ENCODE results near the gene NADSYN1.

DNA sequence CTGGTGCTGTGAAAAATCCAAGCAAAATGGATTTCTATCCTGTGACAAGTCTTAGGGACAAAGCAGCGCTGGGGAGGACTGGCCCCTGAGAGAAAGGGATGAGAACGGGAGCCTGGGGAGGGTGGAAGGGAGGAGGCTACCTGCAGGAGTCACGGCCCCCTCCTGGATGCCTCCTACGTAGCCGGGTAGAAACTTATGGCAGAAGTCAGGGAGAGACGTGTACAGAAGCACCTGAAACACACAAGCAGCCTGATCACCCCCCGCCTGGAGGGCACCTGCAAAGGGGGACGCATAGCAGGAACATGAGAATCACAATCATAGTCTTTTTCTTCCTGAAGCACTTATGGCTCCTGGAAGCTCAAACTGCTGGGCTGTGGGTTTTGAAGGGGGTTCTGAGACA lies 10.9 kb upstream of the NADSYN1 start:
- TF ChIP-seq, protein P1, sequence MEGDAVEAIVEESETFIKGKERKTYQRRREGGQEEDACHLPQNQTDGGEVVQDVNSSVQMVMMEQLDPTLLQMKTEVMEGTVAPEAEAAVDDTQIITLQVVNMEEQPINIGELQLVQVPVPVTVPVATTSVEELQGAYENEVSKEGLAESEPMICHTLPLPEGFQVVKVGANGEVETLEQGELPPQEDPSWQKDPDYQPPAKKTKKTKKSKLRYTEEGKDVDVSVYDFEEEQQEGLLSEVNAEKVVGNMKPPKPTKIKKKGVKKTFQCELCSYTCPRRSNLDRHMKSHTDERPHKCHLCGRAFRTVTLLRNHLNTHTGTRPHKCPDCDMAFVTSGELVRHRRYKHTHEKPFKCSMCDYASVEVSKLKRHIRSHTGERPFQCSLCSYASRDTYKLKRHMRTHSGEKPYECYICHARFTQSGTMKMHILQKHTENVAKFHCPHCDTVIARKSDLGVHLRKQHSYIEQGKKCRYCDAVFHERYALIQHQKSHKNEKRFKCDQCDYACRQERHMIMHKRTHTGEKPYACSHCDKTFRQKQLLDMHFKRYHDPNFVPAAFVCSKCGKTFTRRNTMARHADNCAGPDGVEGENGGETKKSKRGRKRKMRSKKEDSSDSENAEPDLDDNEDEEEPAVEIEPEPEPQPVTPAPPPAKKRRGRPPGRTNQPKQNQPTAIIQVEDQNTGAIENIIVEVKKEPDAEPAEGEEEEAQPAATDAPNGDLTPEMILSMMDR (IDR thresholded peaks at IDR 0.05; ENCODE audit: low read length), result no peak
- TF ChIP-seq EZH2 (optimal IDR thresholded peaks at IDR 0.05; ENCODE audit: low read depth, low read length) (no peak), EZH2phosphoT487 (IDR thresholded peaks at IDR 0.05; ENCODE audit: low read length) (no peak)
